HG02970 (cell line): ENCODE results near the gene CZIB.

Experiments used
- ATAC-seq: cut with Tn5 transposase; IDR thresholded peaks from one replicate; pipeline ENCODE4 v1.9.1; 2021; ENCODE audit warnings: mild to moderate bottlenecking, moderate library complexity, moderate number of reproducible peaks; ENCODE audit not compliant: unreplicated experiment, low FRiP score

CZIB gene

GRCh38 chr1:53220171-53220961, at the start of gene CZIB:
CZIB (minus strand) TSS chr1:53220634; CDS start chr1:53220575, 59 bp downstream.
- ATAC-seq: peak; percentile 93

- ATAC-seq: no peak
Measured at GRCh38 chr1:53270107-53270506, 49.7 kb upstream of the CZIB start.

GRCh38 chr1:53267761-53268160, 47.3 kb upstream of the CZIB start:
- ATAC-seq: no peak

- ATAC-seq: no peak
Measured at GRCh38 chr1:53266038-53266437, 45.6 kb upstream of the CZIB start.

GRCh38 chr1:53265581-53265980, 45.1 kb upstream of the CZIB start:
- ATAC-seq: no peak

- ATAC-seq: no peak
Measured at GRCh38 chr1:53264048-53264447, 43.6 kb upstream of the CZIB start.

GRCh38 chr1:53262000-53262399, 41.6 kb upstream of the CZIB start:
- ATAC-seq: no peak

GRCh38 chr1:53260631-53261247, 40.3 kb upstream of the CZIB start:
- ATAC-seq: no peak

GRCh38 chr1:53259932-53260331, 39.5 kb upstream of the CZIB start:
- ATAC-seq: no peak

- no peak for ATAC-seq
Measured at GRCh38 chr1:53258216-53258615, 37.8 kb upstream of the CZIB start.

- ATAC-seq: no peak
Measured at GRCh38 chr1:53257454-53258081, 37.1 kb upstream of the CZIB start.

- no peak for ATAC-seq
Measured at GRCh38 chr1:53256511-53257453, 36.3 kb upstream of the CZIB start.

GRCh38 chr1:53255031-53255430, 34.6 kb upstream of the CZIB start:
- ATAC-seq: no peak

GRCh38 chr1:53254011-53254640, 33.7 kb upstream of the CZIB start:
- no peak for ATAC-seq

GRCh38 chr1:53250325-53250724, 29.9 kb upstream of the CZIB start:
- ATAC-seq: no peak

- ATAC-seq: no peak
Measured at GRCh38 chr1:53249706-53250105, 29.3 kb upstream of the CZIB start.

- ATAC-seq: no peak
Measured at GRCh38 chr1:53246261-53247134, 26.1 kb upstream of the CZIB start.

GRCh38 chr1:53244141-53244540, 23.7 kb upstream of the CZIB start:
- ATAC-seq: no peak

GRCh38 chr1:53242381-53242780, 21.9 kb upstream of the CZIB start:
- no peak for ATAC-seq
